HepG2 (cell line): ENCODE data around the gene JMJD4.

Experiments
- GTF2F1 ChIP-seq: fragments of 150-350 bp; IDR thresholded peaks from 2 replicates; pipeline ENCODE4 v1.6.1; 2014; ENCODE audit warnings: low read length
- JUN ChIP-seq: sonication (generic); formaldehyde crosslinking; IDR thresholded peaks from 2 replicates; pipeline ENCODE4 v1.4.0; 2020; ENCODE audit warnings: mild to moderate bottlenecking, missing genetic modification reagents
- JUNB ChIP-seq: sonication (generic); formaldehyde crosslinking; IDR thresholded peaks from 2 replicates; pipeline ENCODE4 v1.8.0; 2022; ENCODE audit warnings: missing genetic modification reagents, mild to moderate bottlenecking, borderline replicate concordance
- NFIC ChIP-seq: IDR thresholded peaks from 2 replicates; pipeline ENCODE4 v1.6.1; 2012; ENCODE audit warnings: mild to moderate bottlenecking, low read length, inconsistent platforms
- NR2C2 ChIP-seq: sonication (generic); formaldehyde crosslinking; IDR thresholded peaks from 2 replicates; pipeline ENCODE4 v1.4.0; 2020; ENCODE audit warnings: missing genetic modification reagents, mild to moderate bottlenecking, moderate library complexity, borderline replicate concordance
- POLR2A ChIP-seq, 2 experiments: IDR thresholded peaks; 2 replicates each; pipeline ENCODE4 v1.6.1; 2011; ENCODE audit warnings: low read depth in 2 of 2, low read length in 2 of 2, mild to moderate bottlenecking in 1 of 2, moderate library complexity in 1 of 2; ENCODE audit not compliant: insufficient read depth in 1 of 2
- SNRNP70 ChIP-seq: fragments of 200-400 bp; formaldehyde crosslinking; IDR thresholded peaks from 2 replicates; pipeline ENCODE4 v1.6.1; 2017; ENCODE audit warnings: mild to moderate bottlenecking, low read depth, low read length, moderate library complexity
- TRAFD1 ChIP-seq: sonication (generic); formaldehyde crosslinking; IDR thresholded peaks from 2 replicates; pipeline ENCODE4 v1.5.1; 2020; ENCODE audit warnings: missing genetic modification reagents, mild to moderate bottlenecking, borderline replicate concordance
- ZNF574 ChIP-seq: sonication (generic); formaldehyde crosslinking; IDR thresholded peaks from 2 replicates; pipeline ENCODE4 v1.4.0; 2020; ENCODE audit warnings: missing genetic modification reagents
- ZNF775 ChIP-seq: sonication (generic); formaldehyde crosslinking; IDR thresholded peaks from 2 replicates; pipeline ENCODE4 v1.4.0; 2020; ENCODE audit warnings: missing genetic modification reagents, mild to moderate bottlenecking, moderate library complexity, borderline replicate concordance
- TF ChIP-seq, protein P1 (sequence below): sonication (generic); formaldehyde crosslinking; IDR thresholded peaks from 2 replicates; pipeline ENCODE4 v1.4.0; 2020; ENCODE audit warnings: missing genetic modification reagents
- TF ChIP-seq, protein P2 (sequence below): sonication (generic); formaldehyde crosslinking; IDR thresholded peaks from 2 replicates; pipeline ENCODE4 v1.4.0; 2020; ENCODE audit warnings: mild to moderate bottlenecking, missing genetic modification reagents

GRCh38 chr1:227741166-227741870 lies 6.2 kb upstream of the JMJD4 start:
- no peak for TF ChIP-seq JUNB (CRISPR knock-in tag)
- TF ChIP-seq POLR2A (IDR thresholded peaks at IDR 0.05; ENCODE audit: insufficient read depth in 1 of 2, low read depth in 2 of 2, low read length in 2 of 2), result no peak
- TF ChIP-seq NR2C2 (CRISPR knock-in tag), result no peak
- no peak for TF ChIP-seq ZNF574 (CRISPR knock-in tag)
- no peak for TF ChIP-seq ZNF775 (CRISPR knock-in tag)
- TF ChIP-seq TRAFD1, result no peak
- TF ChIP-seq, protein P1, sequence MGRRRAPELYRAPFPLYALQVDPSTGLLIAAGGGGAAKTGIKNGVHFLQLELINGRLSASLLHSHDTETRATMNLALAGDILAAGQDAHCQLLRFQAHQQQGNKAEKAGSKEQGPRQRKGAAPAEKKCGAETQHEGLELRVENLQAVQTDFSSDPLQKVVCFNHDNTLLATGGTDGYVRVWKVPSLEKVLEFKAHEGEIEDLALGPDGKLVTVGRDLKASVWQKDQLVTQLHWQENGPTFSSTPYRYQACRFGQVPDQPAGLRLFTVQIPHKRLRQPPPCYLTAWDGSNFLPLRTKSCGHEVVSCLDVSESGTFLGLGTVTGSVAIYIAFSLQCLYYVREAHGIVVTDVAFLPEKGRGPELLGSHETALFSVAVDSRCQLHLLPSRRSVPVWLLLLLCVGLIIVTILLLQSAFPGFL (CRISPR knock-in tag), result no peak
- TF ChIP-seq JUN (CRISPR knock-in tag), result no peak
- TF ChIP-seq SNRNP70, result no peak
- TF ChIP-seq GTF2F1, result no peak
- TF ChIP-seq, protein P2, sequence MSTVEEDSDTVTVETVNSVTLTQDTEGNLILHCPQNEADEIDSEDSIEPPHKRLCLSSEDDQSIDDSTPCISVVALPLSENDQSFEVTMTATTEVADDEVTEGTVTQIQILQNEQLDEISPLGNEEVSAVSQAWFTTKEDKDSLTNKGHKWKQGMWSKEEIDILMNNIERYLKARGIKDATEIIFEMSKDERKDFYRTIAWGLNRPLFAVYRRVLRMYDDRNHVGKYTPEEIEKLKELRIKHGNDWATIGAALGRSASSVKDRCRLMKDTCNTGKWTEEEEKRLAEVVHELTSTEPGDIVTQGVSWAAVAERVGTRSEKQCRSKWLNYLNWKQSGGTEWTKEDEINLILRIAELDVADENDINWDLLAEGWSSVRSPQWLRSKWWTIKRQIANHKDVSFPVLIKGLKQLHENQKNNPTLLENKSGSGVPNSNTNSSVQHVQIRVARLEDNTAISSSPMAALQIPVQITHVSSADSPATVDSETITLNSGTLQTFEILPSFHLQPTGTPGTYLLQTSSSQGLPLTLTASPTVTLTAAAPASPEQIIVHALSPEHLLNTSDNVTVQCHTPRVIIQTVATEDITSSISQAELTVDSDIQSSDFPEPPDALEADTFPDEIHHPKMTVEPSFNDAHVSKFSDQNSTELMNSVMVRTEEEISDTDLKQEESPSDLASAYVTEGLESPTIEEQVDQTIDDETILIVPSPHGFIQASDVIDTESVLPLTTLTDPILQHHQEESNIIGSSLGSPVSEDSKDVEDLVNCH, result no peak
- TF ChIP-seq NFIC, result no peak
